ENCODE data around the gene NRL. TPM values are rescaled to one million over a fixed set of nuclear protein-coding genes. Genes with fewer than 3 reads are reported as not detected.

Gene NRL
- total RNA-seq, 1 experiment from 2014 or later, result 1.3 TPM

DNA sequence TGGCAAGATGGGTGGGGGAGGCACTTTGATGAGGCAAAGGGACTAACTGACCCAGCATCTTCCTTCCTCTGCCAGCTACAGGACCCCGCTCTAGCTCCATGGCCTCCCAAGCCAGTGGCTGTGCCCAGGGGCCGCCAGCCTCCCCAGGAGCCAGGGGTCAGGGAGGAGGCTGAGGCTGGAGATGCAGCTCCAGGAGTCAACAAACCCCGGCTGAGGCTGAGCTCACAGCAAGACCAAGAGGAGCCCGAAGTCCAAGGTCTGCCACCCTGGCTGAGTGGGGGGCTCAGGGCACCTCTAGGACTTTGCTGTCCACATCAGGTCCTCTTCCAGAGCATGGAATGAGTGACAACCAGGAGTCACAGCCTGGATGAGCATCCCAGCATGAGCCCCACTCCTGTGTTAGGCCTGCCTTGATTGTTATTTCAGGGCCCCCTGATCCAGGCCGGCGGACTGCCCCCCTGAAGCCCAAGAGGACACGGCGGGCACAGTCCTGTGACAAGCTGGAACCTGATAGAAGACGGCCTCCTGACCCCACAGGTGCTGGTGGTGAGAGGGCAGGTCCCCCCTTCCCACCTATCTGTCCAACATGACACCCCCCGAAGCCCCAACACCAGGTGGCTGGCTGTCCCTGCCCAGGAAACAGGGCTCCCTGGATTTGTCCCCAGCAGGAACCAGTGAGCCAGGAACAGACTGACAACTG is 45.9 kb downstream of the NRL start:
- TF ChIP-seq CREM (CRISPR knock-in tag; IDR thresholded peaks at IDR 0.05) (no peak), OVOL2 (CRISPR knock-in tag; IDR thresholded peaks at IDR 0.05; ENCODE audit: borderline replicate concordance) (no peak)
- TF ChIP-seq, protein P1, sequence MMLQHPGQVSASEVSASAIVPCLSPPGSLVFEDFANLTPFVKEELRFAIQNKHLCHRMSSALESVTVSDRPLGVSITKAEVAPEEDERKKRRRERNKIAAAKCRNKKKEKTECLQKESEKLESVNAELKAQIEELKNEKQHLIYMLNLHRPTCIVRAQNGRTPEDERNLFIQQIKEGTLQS (CRISPR knock-in tag; conservative IDR thresholded peaks at IDR 0.05), result no peak
- DNase-seq (ENCODE audit: low spot score) (no peak), ATAC-seq (no peak)
- H3K27me3 Mint-ChIP-seq (ENCODE audit: low read depth), result no peaks in the 10 kb centered on the region
- H3K36me3 Mint-ChIP-seq, result no peaks in the 10 kb centered on the region
- H3K4me1 Mint-ChIP-seq, result no peaks in the 10 kb centered on the region
- ChIA-PET POLR2A (interaction anchor here (0.7 to 2.0 kb wide), 4 partner anchors 11 to 502 kb away, joined by 3 to 8 read pairs (median 4); partner anchors contain the start of gene EMC9), CTCF (interaction anchor here (0.6 to 2.8 kb wide), 5 partner anchors 11 to 65 kb away, joined by 3 to 19 read pairs (median 4); no protein-coding TSS in a partner anchor)
- no peak overlapping the region for H3K27ac Mint-ChIP-seq
- H3K4me3 Mint-ChIP-seq, result no peak overlapping the region
- no peaks in the 10 kb centered on the region for H3K9me3 Mint-ChIP-seq

DNA sequence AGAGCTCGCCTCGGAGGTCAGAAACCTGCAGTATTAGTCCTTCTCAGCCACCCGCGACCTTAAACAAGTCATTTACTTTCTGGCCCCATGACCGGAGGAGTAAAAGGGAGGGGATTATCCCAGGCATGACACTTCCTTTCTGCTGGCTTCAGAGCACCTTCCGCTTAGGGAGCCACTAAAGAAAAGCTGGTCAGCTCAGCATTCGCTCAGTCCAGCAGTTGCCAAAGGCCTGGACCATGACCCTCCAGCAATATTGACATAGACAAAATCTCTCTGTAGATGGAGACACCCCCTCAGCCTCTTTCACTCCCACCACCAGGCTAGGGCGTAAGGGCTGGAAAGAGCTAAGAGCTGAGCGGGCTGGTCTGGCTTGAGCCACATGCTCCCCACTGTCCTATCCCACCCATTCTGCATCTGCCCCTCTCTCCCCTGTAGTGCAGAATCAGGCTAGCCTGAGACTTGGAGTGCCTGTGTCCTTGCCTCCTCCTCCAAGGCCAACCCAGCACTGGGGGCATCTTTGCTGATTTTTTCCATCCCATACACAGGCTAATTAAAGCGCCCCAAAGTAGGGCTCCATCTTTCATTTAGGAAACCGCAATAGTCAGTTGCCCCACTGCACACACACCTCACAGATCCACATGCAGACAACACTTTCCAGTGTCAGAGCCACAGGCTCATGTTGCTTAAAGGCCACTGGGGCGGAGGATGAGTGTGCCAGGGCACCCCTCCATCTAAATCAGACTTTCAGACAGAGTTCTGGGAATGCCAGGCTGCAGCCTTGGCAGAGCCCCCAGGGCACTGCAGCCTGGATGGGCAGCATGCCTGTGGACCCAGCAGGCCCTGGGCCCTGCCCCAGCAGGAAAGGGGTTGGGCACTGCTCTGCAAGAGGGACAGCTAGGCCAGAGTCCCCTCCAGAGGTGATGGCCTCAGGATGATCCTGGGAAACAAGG is 47.3 kb downstream of the NRL start:
- no peak for DNase-seq (ENCODE audit: low spot score)
- Mint-ChIP-seq H3K27me3 (ENCODE audit: low read depth) (no peaks in the 10 kb centered on the region), H3K27ac (no peak overlapping the region), H3K4me1 (no peaks in the 10 kb centered on the region), H3K4me3 (no peak overlapping the region), H3K9me3 (no peaks in the 10 kb centered on the region), H3K36me3 (no peaks in the 10 kb centered on the region)
- ChIA-PET CTCF (interaction anchor here (0.8 to 2.8 kb wide), 5 partner anchors 10 to 46 kb away, joined by 3 to 19 read pairs (median 5); no protein-coding TSS in a partner anchor), POLR2A (interaction anchor here (0.9 to 1.9 kb wide), 3 partner anchors 14 to 42 kb away, joined by 3 to 6 read pairs (median 3); partner anchors contain the start of gene PCK2)
- no peak for ATAC-seq
- TF ChIP-seq ELF4 (CRISPR knock-in tag; IDR thresholded peaks at IDR 0.05; ENCODE audit: low read depth), result no peak
- no peak for TF ChIP-seq MXD4 (CRISPR knock-in tag; IDR thresholded peaks at IDR 0.05; ENCODE audit: borderline replicate concordance)
- TF ChIP-seq ESRRA (CRISPR knock-in tag; IDR thresholded peaks at IDR 0.05; ENCODE audit: borderline replicate concordance), result no peak
- no peak for TF ChIP-seq ZNF121 (CRISPR knock-in tag; IDR thresholded peaks at IDR 0.05)
- TF ChIP-seq, protein P2, sequence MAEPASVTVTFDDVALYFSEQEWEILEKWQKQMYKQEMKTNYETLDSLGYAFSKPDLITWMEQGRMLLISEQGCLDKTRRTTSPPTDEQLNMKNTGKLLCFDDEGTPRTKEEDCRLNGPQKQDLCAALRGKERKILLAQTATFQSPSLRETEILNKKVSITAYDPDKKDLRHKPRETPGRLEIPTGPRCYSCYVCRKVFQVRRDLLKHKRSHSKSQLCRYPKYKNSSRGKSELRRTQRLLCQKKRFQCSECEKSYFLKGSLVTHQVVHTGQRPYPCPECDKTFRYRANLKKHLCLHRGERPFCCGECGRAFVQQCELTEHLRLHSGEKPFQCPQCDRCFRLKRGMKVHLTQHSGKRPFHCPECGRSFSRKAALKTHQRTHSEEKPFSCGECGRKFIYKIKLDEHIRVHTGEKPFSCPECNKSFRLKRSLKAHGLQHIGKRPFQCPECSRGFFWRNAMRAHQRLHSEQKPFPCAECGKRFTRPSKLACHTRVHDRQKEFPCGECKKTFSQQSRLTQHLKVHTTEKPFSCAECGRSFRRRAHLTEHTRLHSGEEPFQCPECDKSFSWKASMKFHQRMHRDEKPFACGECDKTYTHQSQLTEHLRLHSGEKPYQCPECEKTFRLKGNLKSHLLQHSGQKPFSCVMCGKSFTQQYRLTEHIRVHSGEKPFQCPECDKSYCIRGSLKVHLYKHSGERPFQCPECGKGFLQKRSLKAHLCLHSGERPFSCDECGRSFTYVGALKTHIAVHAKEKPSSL (CRISPR knock-in tag; conservative IDR thresholded peaks at IDR 0.05), result no peak
- no peak for TF ChIP-seq CBFB (CRISPR knock-in tag; IDR thresholded peaks at IDR 0.05; ENCODE audit: low read depth)
- TF ChIP-seq, protein P3, sequence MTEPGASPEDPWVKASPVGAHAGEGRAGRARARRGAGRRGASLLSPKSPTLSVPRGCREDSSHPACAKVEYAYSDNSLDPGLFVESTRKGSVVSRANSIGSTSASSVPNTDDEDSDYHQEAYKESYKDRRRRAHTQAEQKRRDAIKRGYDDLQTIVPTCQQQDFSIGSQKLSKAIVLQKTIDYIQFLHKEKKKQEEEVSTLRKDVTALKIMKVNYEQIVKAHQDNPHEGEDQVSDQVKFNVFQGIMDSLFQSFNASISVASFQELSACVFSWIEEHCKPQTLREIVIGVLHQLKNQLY (CRISPR knock-in tag; IDR thresholded peaks at IDR 0.05), result no peak
- TF ChIP-seq, protein P4, sequence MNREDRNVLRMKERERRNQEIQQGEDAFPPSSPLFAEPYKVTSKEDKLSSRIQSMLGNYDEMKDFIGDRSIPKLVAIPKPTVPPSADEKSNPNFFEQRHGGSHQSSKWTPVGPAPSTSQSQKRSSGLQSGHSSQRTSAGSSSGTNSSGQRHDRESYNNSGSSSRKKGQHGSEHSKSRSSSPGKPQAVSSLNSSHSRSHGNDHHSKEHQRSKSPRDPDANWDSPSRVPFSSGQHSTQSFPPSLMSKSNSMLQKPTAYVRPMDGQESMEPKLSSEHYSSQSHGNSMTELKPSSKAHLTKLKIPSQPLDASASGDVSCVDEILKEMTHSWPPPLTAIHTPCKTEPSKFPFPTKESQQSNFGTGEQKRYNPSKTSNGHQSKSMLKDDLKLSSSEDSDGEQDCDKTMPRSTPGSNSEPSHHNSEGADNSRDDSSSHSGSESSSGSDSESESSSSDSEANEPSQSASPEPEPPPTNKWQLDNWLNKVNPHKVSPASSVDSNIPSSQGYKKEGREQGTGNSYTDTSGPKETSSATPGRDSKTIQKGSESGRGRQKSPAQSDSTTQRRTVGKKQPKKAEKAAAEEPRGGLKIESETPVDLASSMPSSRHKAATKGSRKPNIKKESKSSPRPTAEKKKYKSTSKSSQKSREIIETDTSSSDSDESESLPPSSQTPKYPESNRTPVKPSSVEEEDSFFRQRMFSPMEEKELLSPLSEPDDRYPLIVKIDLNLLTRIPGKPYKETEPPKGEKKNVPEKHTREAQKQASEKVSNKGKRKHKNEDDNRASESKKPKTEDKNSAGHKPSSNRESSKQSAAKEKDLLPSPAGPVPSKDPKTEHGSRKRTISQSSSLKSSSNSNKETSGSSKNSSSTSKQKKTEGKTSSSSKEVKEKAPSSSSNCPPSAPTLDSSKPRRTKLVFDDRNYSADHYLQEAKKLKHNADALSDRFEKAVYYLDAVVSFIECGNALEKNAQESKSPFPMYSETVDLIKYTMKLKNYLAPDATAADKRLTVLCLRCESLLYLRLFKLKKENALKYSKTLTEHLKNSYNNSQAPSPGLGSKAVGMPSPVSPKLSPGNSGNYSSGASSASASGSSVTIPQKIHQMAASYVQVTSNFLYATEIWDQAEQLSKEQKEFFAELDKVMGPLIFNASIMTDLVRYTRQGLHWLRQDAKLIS (CRISPR knock-in tag; IDR thresholded peaks at IDR 0.05; ENCODE audit: borderline replicate concordance), result no peak
- no peak for TF ChIP-seq ZNF423 (CRISPR knock-in tag; IDR thresholded peaks at IDR 0.05)
- TF ChIP-seq, protein P5, sequence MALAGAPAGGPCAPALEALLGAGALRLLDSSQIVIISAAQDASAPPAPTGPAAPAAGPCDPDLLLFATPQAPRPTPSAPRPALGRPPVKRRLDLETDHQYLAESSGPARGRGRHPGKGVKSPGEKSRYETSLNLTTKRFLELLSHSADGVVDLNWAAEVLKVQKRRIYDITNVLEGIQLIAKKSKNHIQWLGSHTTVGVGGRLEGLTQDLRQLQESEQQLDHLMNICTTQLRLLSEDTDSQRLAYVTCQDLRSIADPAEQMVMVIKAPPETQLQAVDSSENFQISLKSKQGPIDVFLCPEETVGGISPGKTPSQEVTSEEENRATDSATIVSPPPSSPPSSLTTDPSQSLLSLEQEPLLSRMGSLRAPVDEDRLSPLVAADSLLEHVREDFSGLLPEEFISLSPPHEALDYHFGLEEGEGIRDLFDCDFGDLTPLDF (CRISPR knock-in tag; IDR thresholded peaks at IDR 0.05), result no peak
- TF ChIP-seq SOX15 (CRISPR knock-in tag; IDR thresholded peaks at IDR 0.05), result no peak
- TF ChIP-seq NR3C1 (CRISPR knock-in tag; conservative IDR thresholded peaks at IDR 0.05; ENCODE audit: low read depth), result no peak
- TF ChIP-seq NR2C2 (CRISPR knock-in tag; IDR thresholded peaks at IDR 0.05), result no peak
- TF ChIP-seq CREM (CRISPR knock-in tag; IDR thresholded peaks at IDR 0.05), result no peak
- TF ChIP-seq, protein P6, sequence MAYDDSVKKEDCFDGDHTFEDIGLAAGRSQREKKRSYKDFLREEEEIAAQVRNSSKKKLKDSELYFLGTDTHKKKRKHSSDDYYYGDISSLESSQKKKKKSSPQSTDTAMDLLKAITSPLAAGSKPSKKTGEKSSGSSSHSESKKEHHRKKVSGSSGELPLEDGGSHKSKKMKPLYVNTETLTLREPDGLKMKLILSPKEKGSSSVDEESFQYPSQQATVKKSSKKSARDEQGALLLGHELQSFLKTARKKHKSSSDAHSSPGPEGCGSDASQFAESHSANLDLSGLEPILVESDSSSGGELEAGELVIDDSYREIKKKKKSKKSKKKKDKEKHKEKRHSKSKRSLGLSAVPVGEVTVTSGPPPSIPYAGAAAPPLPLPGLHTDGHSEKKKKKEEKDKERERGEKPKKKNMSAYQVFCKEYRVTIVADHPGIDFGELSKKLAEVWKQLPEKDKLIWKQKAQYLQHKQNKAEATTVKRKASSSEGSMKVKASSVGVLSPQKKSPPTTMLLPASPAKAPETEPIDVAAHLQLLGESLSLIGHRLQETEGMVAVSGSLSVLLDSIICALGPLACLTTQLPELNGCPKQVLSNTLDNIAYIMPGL (CRISPR knock-in tag; IDR thresholded peaks at IDR 0.05), result no peak
- TF ChIP-seq, protein P7, sequence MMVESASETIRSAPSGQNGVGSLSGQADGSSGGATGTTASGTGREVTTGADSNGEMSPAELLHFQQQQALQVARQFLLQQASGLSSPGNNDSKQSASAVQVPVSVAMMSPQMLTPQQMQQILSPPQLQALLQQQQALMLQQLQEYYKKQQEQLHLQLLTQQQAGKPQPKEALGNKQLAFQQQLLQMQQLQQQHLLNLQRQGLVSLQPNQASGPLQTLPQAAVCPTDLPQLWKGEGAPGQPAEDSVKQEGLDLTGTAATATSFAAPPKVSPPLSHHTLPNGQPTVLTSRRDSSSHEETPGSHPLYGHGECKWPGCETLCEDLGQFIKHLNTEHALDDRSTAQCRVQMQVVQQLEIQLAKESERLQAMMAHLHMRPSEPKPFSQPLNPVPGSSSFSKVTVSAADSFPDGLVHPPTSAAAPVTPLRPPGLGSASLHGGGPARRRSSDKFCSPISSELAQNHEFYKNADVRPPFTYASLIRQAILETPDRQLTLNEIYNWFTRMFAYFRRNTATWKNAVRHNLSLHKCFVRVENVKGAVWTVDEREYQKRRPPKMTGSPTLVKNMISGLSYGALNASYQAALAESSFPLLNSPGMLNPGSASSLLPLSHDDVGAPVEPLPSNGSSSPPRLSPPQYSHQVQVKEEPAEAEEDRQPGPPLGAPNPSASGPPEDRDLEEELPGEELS (CRISPR knock-in tag; IDR thresholded peaks at IDR 0.05), result no peak
- TF ChIP-seq TEAD4 (CRISPR knock-in tag; IDR thresholded peaks at IDR 0.05), result no peak
